HCT116 (cell line): ENCODE results near the gene LY6G5B.

Experiments used
- CEBPB ChIP-seq: IDR thresholded peaks from 2 replicates; pipeline ENCODE4 v1.6.1; 2012; ENCODE audit warnings: low read depth
- CTCF ChIP-seq, 3 experiments: fragments of 200-600 bp in 1 of 3; sonication (generic) in 1 of 3; IDR thresholded peaks in 2 of 3; conservative IDR thresholded peaks in 1 of 3; 2 replicates each; pipeline ENCODE4 v1.5.1; 2012 to 2017; ENCODE audit warnings: low read depth in 2 of 3, low read length in 2 of 3, antibody characterized with exemption in 1 of 3, borderline replicate concordance in 1 of 3, control low read depth in 1 of 3, mild to moderate bottlenecking in 1 of 3, mixed read lengths in 1 of 3, mixed run types in 1 of 3, moderate library complexity in 1 of 3; ENCODE audit not compliant: insufficient read depth in 1 of 3
- EGR1 ChIP-seq: IDR thresholded peaks from 2 replicates; pipeline ENCODE4 v1.6.1; 2012; ENCODE audit warnings: low read depth
- EZH2 ChIP-seq: fragments of 200-600 bp; sonication (generic); IDR thresholded peaks from 2 replicates; pipeline ENCODE4 v1.6.1; 2017; ENCODE audit warnings: antibody characterized with exemption, mixed run types
- JUND ChIP-seq: IDR thresholded peaks from 2 replicates; pipeline ENCODE4 v1.6.1; 2012
- POLR2A ChIP-seq: IDR thresholded peaks from 2 replicates; pipeline ENCODE4 v1.7.0; 2011; ENCODE audit warnings: borderline replicate concordance; ENCODE audit not compliant: insufficient read depth, insufficient read length; ENCODE audit errors: extremely low read depth
- RAD21 ChIP-seq: IDR thresholded peaks from 2 replicates; pipeline ENCODE4 v1.6.1; 2012; ENCODE audit warnings: low read depth, mild to moderate bottlenecking
- SP1 ChIP-seq: IDR thresholded peaks from 2 replicates; pipeline ENCODE4 v1.6.1; 2012; ENCODE audit warnings: low read depth
- SRF ChIP-seq: IDR thresholded peaks from 2 replicates; pipeline ENCODE4 v1.6.1; 2012; ENCODE audit warnings: low read depth
- YY1 ChIP-seq: IDR thresholded peaks from 2 replicates; pipeline ENCODE4 v1.6.1; 2011; ENCODE audit warnings: low read length, low read depth, moderate library complexity, mild to moderate bottlenecking; ENCODE audit not compliant: insufficient replicate concordance; ENCODE audit errors: extremely low read depth
- ZNF274 ChIP-seq: fragments of 200-500 bp; sonication (Bioruptor generic); IDR thresholded peaks from 2 replicates; pipeline ENCODE4 v1.6.1; 2014; ENCODE audit warnings: mild to moderate bottlenecking, low read depth, low read length, inconsistent platforms
- TF ChIP-seq, protein P1 (sequence below): IDR thresholded peaks from 2 replicates; pipeline ENCODE4 v1.6.1; 2012
- TF ChIP-seq, protein P2 (sequence below): IDR thresholded peaks from 2 replicates; pipeline ENCODE4 v1.6.1; 2012; ENCODE audit warnings: low read depth
- TF ChIP-seq, protein P3 (sequence below): IDR thresholded peaks from 2 replicates; pipeline ENCODE4 v1.6.1; 2012

GRCh38 chr6:31719001-31719400, 49.2 kb downstream of the LY6G5B start:
- TF ChIP-seq EZH2 = no peak
- TF ChIP-seq CTCF (IDR thresholded peaks at IDR 0.05 in 2 of 3, conservative IDR thresholded peaks at IDR 0.05 in 1 of 3; ENCODE audit: borderline replicate concordance in 1 of 3, insufficient read depth in 1 of 3, low read depth in 2 of 3, low read length in 2 of 3) = no peak
- no peak for TF ChIP-seq ZNF274
- TF ChIP-seq, protein P1, sequence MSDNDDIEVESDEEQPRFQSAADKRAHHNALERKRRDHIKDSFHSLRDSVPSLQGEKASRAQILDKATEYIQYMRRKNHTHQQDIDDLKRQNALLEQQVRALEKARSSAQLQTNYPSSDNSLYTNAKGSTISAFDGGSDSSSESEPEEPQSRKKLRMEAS = no peak
- TF ChIP-seq POLR2A = no peak
- TF ChIP-seq SP1 = no peak
- TF ChIP-seq SRF = no peak
- no peak for TF ChIP-seq JUND
- TF ChIP-seq, protein P2, sequence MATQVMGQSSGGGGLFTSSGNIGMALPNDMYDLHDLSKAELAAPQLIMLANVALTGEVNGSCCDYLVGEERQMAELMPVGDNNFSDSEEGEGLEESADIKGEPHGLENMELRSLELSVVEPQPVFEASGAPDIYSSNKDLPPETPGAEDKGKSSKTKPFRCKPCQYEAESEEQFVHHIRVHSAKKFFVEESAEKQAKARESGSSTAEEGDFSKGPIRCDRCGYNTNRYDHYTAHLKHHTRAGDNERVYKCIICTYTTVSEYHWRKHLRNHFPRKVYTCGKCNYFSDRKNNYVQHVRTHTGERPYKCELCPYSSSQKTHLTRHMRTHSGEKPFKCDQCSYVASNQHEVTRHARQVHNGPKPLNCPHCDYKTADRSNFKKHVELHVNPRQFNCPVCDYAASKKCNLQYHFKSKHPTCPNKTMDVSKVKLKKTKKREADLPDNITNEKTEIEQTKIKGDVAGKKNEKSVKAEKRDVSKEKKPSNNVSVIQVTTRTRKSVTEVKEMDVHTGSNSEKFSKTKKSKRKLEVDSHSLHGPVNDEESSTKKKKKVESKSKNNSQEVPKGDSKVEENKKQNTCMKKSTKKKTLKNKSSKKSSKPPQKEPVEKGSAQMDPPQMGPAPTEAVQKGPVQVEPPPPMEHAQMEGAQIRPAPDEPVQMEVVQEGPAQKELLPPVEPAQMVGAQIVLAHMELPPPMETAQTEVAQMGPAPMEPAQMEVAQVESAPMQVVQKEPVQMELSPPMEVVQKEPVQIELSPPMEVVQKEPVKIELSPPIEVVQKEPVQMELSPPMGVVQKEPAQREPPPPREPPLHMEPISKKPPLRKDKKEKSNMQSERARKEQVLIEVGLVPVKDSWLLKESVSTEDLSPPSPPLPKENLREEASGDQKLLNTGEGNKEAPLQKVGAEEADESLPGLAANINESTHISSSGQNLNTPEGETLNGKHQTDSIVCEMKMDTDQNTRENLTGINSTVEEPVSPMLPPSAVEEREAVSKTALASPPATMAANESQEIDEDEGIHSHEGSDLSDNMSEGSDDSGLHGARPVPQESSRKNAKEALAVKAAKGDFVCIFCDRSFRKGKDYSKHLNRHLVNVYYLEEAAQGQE = no peak
- TF ChIP-seq, protein P3, sequence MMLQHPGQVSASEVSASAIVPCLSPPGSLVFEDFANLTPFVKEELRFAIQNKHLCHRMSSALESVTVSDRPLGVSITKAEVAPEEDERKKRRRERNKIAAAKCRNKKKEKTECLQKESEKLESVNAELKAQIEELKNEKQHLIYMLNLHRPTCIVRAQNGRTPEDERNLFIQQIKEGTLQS = no peak
- TF ChIP-seq CEBPB = no peak
- no peak for TF ChIP-seq YY1
- no peak for TF ChIP-seq RAD21
- no peak for TF ChIP-seq EGR1
